Astrocyte (in vitro differentiated cells and primary cell): ENCODE data around the gene TRAF3IP3. TPM values are rescaled to one million over a fixed set of nuclear protein-coding genes. Genes with fewer than 3 reads are reported as not detected.

ENCODE experiments used
- DNase-seq: peaks from one replicate; pipeline ENCODE4 v3.0.0-alpha.2; 2010; ENCODE audit warnings: low read depth
- FAIRE-seq: peaks from 2 replicates; lab custom pipeline; 2011; peaks lifted over from hg19 to GRCh38; lab: Jason Lieb, UNC
- H2AFZ ChIP-seq: 2 replicates; pipeline ENCODE4 v1.6.0; 2012; ENCODE audit warnings: low read depth, low read length, inconsistent platforms
- H3K27ac ChIP-seq: 2 replicates; pipeline ENCODE4 v1.5.1; 2011; ENCODE audit warnings: low read depth, low read length, inconsistent platforms
- H3K27me3 ChIP-seq: 2 replicates; pipeline ENCODE4 v1.6.0; 2011; ENCODE audit warnings: low read length, inconsistent platforms; ENCODE audit not compliant: insufficient read depth
- H3K36me3 ChIP-seq: 2 replicates; pipeline ENCODE4 v1.5.1; 2011; ENCODE audit warnings: low read length, inconsistent platforms; ENCODE audit not compliant: insufficient read depth
- H3K4me1 ChIP-seq: 2 replicates; pipeline ENCODE4 v1.5.1; 2011; ENCODE audit warnings: low read length, inconsistent platforms; ENCODE audit not compliant: insufficient read depth
- H3K4me2 ChIP-seq: 2 replicates; pipeline ENCODE4 v1.6.0; 2012; ENCODE audit warnings: low read length, inconsistent platforms
- H3K4me3 ChIP-seq: 2 replicates; pipeline ENCODE4 v1.5.1; 2011; ENCODE audit warnings: low read depth, mild to moderate bottlenecking, low read length, inconsistent platforms; ENCODE audit not compliant: insufficient read depth
- H3K79me2 ChIP-seq: 2 replicates; pipeline ENCODE4 v1.6.0; 2012; ENCODE audit warnings: mild to moderate bottlenecking, low read length, inconsistent platforms; ENCODE audit not compliant: insufficient read depth
- H3K9ac ChIP-seq: 2 replicates; pipeline ENCODE4 v1.6.0; 2012; ENCODE audit warnings: mild to moderate bottlenecking, low read length, inconsistent platforms
- H3K9me3 ChIP-seq: 2 replicates; pipeline ENCODE4 v1.5.1; 2012; ENCODE audit warnings: low read depth, mild to moderate bottlenecking, low read length, inconsistent platforms; ENCODE audit not compliant: insufficient read depth
- H4K20me1 ChIP-seq: 2 replicates; pipeline ENCODE4 v1.6.0; 2012; ENCODE audit warnings: low read length, inconsistent platforms; ENCODE audit not compliant: insufficient read depth
- H3K27ac Mint-ChIP-seq: one replicate; pipeline ENCODE4 v1.8.0; 2021; ENCODE audit warnings: mild to moderate bottlenecking, mixed read lengths; ENCODE audit not compliant: unreplicated experiment
- H3K27me3 Mint-ChIP-seq: one replicate; pipeline ENCODE4 v1.8.0; 2021; ENCODE audit warnings: low read depth, mixed read lengths; ENCODE audit not compliant: unreplicated experiment
- H3K36me3 Mint-ChIP-seq: one replicate; pipeline ENCODE4 v1.8.0; 2021; ENCODE audit warnings: low read depth, mixed read lengths; ENCODE audit not compliant: unreplicated experiment
- H3K4me1 Mint-ChIP-seq: one replicate; pipeline ENCODE4 v1.8.0; 2021; ENCODE audit warnings: low read depth, mixed read lengths; ENCODE audit not compliant: unreplicated experiment
- H3K4me3 Mint-ChIP-seq: one replicate; pipeline ENCODE4 v1.8.0; 2021; ENCODE audit warnings: mild to moderate bottlenecking, moderate library complexity, mixed read lengths; ENCODE audit not compliant: unreplicated experiment
- H3K9me3 Mint-ChIP-seq: one replicate; pipeline ENCODE4 v1.8.0; 2021; ENCODE audit warnings: mild to moderate bottlenecking, mixed read lengths; ENCODE audit not compliant: unreplicated experiment
- EZH2 ChIP-seq: IDR thresholded peaks from 2 replicates; pipeline ENCODE4 v1.6.1; 2012; ENCODE audit warnings: mild to moderate bottlenecking, low read length, inconsistent platforms; ENCODE audit not compliant: insufficient read depth
- total RNA-seq: library from RNA; stranded (reverse); gene quantifications from 2 replicates; pipeline ENCODE4 v1.2.1, GENCODE V29; 2021
- TF ChIP-seq, protein P1 (sequence below): IDR thresholded peaks from 2 replicates; pipeline ENCODE4 v1.5.1; 2011; ENCODE audit warnings: low read depth, mild to moderate bottlenecking, inconsistent platforms, low read length, moderate library complexity; ENCODE audit not compliant: insufficient read depth

The TRAF3IP3 gene
- total RNA-seq, 1 donor from 2014 or later = not detected

- TF ChIP-seq EZH2 = no peak
- TF ChIP-seq, protein P1, sequence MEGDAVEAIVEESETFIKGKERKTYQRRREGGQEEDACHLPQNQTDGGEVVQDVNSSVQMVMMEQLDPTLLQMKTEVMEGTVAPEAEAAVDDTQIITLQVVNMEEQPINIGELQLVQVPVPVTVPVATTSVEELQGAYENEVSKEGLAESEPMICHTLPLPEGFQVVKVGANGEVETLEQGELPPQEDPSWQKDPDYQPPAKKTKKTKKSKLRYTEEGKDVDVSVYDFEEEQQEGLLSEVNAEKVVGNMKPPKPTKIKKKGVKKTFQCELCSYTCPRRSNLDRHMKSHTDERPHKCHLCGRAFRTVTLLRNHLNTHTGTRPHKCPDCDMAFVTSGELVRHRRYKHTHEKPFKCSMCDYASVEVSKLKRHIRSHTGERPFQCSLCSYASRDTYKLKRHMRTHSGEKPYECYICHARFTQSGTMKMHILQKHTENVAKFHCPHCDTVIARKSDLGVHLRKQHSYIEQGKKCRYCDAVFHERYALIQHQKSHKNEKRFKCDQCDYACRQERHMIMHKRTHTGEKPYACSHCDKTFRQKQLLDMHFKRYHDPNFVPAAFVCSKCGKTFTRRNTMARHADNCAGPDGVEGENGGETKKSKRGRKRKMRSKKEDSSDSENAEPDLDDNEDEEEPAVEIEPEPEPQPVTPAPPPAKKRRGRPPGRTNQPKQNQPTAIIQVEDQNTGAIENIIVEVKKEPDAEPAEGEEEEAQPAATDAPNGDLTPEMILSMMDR = no peak
- Mint-ChIP-seq H3K36me3 (peaks cover 2% of the 10 kb centered on the region), H3K27ac (no peak overlapping the region), H3K9me3 (peaks cover 2% of the 10 kb centered on the region), H3K27me3 (peaks cover 12% of the 10 kb centered on the region), H3K4me3 (no peak overlapping the region), H3K4me1 (peaks cover 6% of the 10 kb centered on the region)
- no peak overlapping the region for H2AFZ ChIP-seq
- DNase-seq (no peak), FAIRE-seq (peak; percentile 13)
- no peak overlapping the region for H3K4me2 ChIP-seq
- no peak overlapping the region for H3K27ac ChIP-seq
- no peaks in the 10 kb centered on the region for H4K20me1 ChIP-seq
- H3K27me3 ChIP-seq = no peaks in the 10 kb centered on the region
- no peak overlapping the region for H3K9ac ChIP-seq
- H3K4me1 ChIP-seq = no peaks in the 10 kb centered on the region
- no peaks in the 10 kb centered on the region for H3K9me3 ChIP-seq
- no peaks in the 10 kb centered on the region for H3K36me3 ChIP-seq
- no peaks in the 10 kb centered on the region for H3K79me2 ChIP-seq
- H3K4me3 ChIP-seq = no peak overlapping the region
Observed at GRCh38 chr1:209751627-209752231, 4.1 kb upstream of the TRAF3IP3 start.

- no peaks in the 10 kb centered on the region for H3K36me3 ChIP-seq
- FAIRE-seq = no peak
- no peaks in the 10 kb centered on the region for H4K20me1 ChIP-seq
- no peak overlapping the region for H3K4me2 ChIP-seq
- DNase-seq = no peak
- peaks cover 6% of the 10 kb centered on the region for H3K4me1 Mint-ChIP-seq
- H3K79me2 ChIP-seq = no peaks in the 10 kb centered on the region
- no peaks in the 10 kb centered on the region for H3K9me3 ChIP-seq
- no peak overlapping the region for H3K4me3 Mint-ChIP-seq
- peaks cover 13% of the 10 kb centered on the region for H3K27me3 Mint-ChIP-seq
- no peak for TF ChIP-seq EZH2
- TF ChIP-seq, protein P1 = no peak
- H3K4me1 ChIP-seq = no peaks in the 10 kb centered on the region
- no peak overlapping the region for H3K27ac ChIP-seq
- peaks cover 2% of the 10 kb centered on the region for H3K36me3 Mint-ChIP-seq
- no peak overlapping the region for H3K4me3 ChIP-seq
- H3K27ac Mint-ChIP-seq = no peak overlapping the region
- peaks cover 2% of the 10 kb centered on the region for H3K27me3 ChIP-seq
- no peak overlapping the region for H3K9ac ChIP-seq
- no peak overlapping the region for H2AFZ ChIP-seq
- peaks cover 2% of the 10 kb centered on the region for H3K9me3 Mint-ChIP-seq
Observed at GRCh38 chr1:209752890-209753289, 3.0 kb upstream of the TRAF3IP3 start.

- FAIRE-seq = no peak
- Histone ChIP-seq H3K79me2 (no peaks in the 10 kb centered on the region), H3K4me3 (no peak overlapping the region), H4K20me1 (no peaks in the 10 kb centered on the region), H3K4me2 (no peak overlapping the region), H3K27me3 (peaks cover 2% of the 10 kb centered on the region), H3K9ac (no peak overlapping the region), H3K4me1 (no peaks in the 10 kb centered on the region), H2AFZ (no peak overlapping the region), H3K36me3 (no peaks in the 10 kb centered on the region), H3K27ac (no peak overlapping the region), H3K9me3 (no peaks in the 10 kb centered on the region)
- peaks cover 13% of the 10 kb centered on the region for H3K4me1 Mint-ChIP-seq
- H3K9me3 Mint-ChIP-seq = peaks cover 2% of the 10 kb centered on the region
- no peak overlapping the region for H3K27ac Mint-ChIP-seq
- TF ChIP-seq, protein P1 = no peak
- no peak for TF ChIP-seq EZH2
- peaks cover 24% of the 10 kb centered on the region for H3K27me3 Mint-ChIP-seq
- no peak for DNase-seq
- peaks cover 2% of the 10 kb centered on the region for H3K36me3 Mint-ChIP-seq
- no peak overlapping the region for H3K4me3 Mint-ChIP-seq
Observed at GRCh38 chr1:209755256-209755655, 597 bp upstream of the TRAF3IP3 start.
